Measurements from ENCODE around the gene TBC1D5.
A peak's percentile ranks its signal among the peaks of the same experiment; 100 is the strongest.

TBC1D5 gene

DNA sequence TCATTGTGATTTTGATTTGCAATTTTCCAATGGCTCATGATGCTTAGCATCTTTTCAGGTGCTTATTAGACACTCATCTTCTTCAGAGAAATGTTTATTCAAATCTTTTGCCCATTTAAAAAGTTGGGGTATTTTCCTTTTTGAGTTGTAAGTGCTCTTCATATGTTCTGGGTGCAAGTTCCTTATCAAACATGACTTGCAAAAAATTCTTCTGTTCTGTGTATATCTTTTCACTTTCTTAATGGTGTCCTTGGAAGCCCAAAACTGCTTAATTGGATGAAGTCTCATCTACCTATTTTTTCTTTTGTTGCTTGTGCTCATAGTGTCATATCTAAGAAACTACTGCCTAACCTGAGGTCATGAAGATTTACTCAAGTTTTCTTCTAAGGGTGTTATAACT lies 524.8 kb downstream of the TBC1D5 start:
- no peak for DNase-seq (ENCODE audit: low read depth)

GRCh38 chr3:17213102-17213501 lies 529.3 kb downstream of the TBC1D5 start:
- no peak for DNase-seq (ENCODE audit: low read depth)

- no peak for DNase-seq (ENCODE audit: low read depth)
Measured at GRCh38 chr3:17207979-17208378, 534.5 kb downstream of the TBC1D5 start.

GRCh38 chr3:17207019-17207418 lies 535.4 kb downstream of the TBC1D5 start:
- no peak for DNase-seq (ENCODE audit: low read depth)

GRCh38 chr3:17204049-17204650 lies 538.3 kb downstream of the TBC1D5 start:
- DNase-seq (ENCODE audit: low read depth) = no peak

DNA sequence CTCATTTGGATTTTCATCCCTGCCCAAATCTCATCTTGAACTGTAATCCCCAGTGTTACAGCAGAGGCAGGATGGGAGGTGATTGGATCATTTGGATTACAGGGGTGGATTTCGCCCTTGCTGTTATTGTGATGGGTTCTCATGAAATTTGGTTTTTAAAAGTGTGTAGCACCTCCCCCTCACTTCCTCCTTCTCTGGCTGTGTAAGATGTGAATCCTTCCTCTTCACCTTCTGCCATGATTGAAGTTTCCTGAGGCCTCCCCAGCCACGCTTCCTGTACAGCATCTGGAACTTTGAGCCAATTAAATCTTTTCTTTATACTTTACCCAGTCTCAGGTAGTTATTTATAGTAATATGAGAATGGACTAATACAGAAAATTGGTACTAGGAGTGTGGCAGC lies 540.9 kb downstream of the TBC1D5 start:
- no peak for DNase-seq (ENCODE audit: low read depth)

- no peak for DNase-seq (ENCODE audit: low read depth)
Measured at GRCh38 chr3:17195856-17196604, 546.4 kb downstream of the TBC1D5 start.

GRCh38 chr3:17195192-17195611 lies 547.2 kb downstream of the TBC1D5 start:
- DNase-seq (ENCODE audit: low read depth) = no peak

GRCh38 chr3:17194116-17194515 lies 548.3 kb downstream of the TBC1D5 start:
- no peak for DNase-seq (ENCODE audit: low read depth)

DNA sequence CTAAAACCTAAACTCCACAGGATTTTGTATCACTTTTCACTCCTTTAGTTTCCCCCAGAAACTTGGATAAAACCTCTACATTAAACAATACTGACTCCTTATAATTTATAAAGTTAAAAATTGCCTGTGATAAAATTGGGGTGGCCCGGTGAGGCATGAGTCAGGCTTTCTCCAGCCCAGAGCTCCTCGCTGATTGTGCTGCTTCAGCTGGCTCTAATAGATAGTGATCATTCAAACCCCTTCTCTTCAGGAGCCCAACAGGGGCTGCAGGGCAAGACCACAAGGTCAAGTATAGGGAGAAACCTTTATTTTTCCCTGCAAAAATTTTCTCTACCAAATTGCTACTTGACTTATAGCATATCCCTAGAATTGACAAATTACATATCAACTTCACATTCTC lies 549.4 kb downstream of the TBC1D5 start:
- no peak for DNase-seq (ENCODE audit: low read depth)

DNA sequence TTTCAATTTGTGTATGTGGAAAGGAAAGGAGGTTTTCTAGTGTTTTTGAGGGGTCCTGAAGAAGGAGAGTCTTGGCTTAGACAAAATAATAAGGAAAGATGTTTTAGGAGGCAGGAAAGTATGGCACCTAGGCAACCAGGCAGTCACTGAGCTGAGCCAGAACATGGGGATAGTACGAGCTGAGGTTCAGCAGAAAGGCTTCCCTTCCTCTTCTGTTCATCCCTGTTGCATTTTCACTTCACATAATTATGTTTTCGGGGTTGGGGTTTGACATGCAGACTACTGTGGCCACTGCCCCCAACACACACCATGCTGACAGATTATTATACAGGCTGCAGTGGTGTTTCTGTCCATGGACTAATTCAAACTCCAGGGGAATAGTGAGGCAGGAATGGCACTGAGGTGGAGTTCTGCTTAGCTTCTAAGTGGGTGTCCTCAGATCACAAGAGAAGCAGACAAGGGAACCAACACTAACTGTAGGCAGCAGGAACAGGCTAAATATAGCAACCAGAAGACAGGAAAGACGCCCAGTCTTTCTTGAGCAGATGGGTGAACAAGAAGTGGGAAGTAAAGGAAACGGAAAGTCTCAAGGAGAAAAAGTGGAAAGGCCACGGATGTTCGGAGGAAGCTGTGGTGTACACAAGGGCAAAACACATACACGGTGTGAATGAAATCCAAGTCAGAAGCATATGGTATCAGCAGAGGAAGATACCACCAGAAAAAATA lies 551.9 kb downstream of the TBC1D5 start:
- DNase-seq (ENCODE audit: low read depth) = no peak

- no peak for DNase-seq (ENCODE audit: low read depth)
Measured at GRCh38 chr3:17188378-17188777, 554.1 kb downstream of the TBC1D5 start.

- DNase-seq (ENCODE audit: low read depth) = no peak
Measured at GRCh38 chr3:17187589-17188184, 554.7 kb downstream of the TBC1D5 start.

GRCh38 chr3:17183951-17184550 lies 558.4 kb downstream of the TBC1D5 start:
- no peak for DNase-seq (ENCODE audit: low read depth)

DNA sequence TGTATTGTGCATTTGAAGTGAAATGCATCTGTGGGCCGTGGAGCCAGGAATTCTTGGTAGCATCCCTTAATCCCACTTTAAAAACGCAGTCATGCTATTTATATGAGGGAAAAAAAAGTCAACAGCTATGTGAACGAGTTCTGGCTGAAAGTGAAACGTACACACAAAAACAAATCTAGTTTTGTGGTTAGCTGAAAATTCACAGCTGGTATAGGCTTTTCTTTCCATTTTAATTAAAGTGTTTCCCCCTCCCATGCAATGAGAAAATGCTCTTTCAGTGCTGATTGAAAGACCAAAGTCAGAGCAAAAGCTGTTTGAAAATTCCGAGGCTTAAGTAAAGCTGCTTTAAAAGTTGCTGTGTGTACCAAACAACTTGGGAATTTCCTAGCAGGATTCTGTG lies 560.3 kb downstream of the TBC1D5 start:
- no peak for DNase-seq (ENCODE audit: low read depth)

GRCh38 chr3:17181413-17181907 lies 561.0 kb downstream of the TBC1D5 start:
- no peak for DNase-seq (ENCODE audit: low read depth)

DNA sequence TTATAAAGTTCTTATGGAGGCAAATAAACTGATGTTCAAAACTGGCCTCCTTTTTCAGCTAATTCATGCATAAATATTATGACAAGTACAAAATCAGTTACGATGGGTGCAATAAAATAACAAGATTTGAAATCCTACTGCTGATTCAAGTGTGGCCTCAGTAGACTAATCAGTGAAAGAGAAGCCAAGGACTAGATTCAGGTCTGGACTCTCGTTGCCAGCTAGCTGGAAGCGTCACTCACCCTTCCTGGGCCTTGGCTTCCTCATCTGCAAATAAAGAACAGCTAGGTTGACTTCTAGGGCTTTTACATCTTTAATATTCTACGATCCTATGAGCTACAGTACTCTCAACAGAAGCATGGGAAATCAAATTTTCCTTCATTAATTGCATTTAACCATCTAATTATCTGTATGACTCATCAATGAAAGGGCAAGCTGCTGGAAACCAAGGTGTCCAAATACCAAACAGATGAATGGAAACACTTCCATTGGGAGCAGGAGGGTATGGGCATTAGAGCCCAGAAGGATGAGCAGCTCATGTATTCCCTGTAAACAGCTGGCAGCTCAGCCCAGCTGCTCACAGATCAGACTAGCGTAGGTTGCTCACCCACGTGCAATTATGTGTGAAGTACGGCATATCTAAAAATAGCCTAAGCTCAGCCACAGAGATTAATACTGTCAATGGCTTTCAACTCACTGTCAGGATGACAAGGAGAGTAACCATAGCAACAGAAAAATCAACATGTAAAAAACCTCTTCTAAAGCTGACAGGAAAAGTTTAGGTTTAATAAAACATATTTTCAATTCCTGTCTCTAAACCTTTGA lies 562.8 kb downstream of the TBC1D5 start:
- no peak for DNase-seq (ENCODE audit: low read depth)

DNA sequence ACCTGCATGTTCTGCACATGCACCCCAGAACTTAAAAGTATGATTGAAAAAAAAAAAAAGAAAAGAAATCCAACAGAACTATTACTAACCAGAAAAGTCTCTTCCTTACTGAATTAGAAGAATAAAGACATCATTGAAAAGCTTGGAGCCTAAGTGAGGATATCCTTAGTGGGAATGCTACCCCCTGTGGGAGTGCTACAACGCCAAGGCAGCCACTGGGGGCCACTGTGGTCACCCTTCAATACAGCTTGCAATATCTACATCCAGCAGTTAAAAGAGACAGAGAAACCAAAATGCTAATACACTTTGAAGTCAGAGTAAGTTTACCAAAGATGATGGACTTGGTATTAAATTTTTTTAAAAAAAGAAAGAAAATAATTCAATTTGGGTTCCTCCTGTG lies 565.7 kb downstream of the TBC1D5 start:
- no peak for DNase-seq (ENCODE audit: low read depth)

DNA sequence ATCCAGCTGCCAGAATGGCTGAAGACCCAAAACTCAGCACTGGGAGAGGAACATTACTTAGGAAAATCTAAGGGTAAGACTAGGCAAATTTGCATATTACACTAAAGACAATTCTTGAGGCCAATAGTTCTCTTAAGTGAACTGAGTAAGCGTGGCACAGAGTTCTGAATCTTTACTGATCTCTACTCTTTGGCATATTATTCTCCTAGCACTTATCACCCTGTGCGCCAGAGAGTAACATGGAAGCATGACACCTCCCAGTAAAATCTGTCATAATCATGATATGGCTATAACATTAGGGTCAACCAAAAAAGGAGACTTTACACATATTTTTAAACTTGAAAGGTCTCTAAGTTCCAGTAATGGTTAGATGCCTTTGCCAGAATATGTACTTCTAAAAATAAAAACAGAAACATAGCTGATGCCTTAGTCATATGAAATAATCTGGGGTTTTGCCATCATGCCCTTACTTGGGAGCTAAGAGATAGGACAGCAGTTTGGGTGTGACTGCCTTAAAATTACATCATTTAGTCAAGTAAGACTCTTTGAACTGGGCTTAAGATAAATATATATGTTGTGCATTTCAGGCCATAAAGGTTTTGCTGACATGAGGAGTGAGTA lies 567.1 kb downstream of the TBC1D5 start:
- DNase-seq (ENCODE audit: low read depth) = peak; percentile 55

DNA sequence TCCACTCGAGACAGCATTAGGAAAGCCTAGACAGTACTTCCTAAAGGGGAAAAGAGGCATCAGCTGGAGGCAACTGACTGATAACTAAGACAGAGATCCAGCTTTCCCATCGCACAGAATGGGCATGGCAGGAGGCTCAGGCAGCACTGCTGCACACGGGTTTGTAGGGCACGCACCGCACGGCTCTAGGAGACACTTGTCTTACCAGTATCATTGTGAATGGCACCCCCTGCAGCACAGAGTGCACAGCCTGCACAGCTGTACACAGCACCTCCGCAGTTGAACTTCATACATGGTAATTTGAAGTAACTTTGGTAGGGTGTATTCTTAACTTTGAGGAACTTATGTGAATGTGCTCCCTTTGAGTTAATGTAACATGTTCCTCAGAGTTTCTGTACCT lies 576.1 kb downstream of the TBC1D5 start:
- no peak for DNase-seq (ENCODE audit: low read depth)

- DNase-seq (ENCODE audit: low read depth) = no peak
Measured at GRCh38 chr3:17162116-17162515, 580.3 kb downstream of the TBC1D5 start.

Data from GM04504 (cell line).